ENCODE results near the gene GUCA2A. TPM values are rescaled to one million over a fixed set of nuclear protein-coding genes. Genes with fewer than 3 reads are reported as not detected.

The GUCA2A gene
- total and polyA plus RNA-seq, 2 donors (not counting 1 experiment from before 2014, with no cell fraction given) = not detected

- Histone ChIP-seq H2AFZ (ENCODE audit: low read length) (no peak overlapping the region), H3K27me3 (ENCODE audit: control insufficient read depth, insufficient read depth, low read length) (peaks cover 2% of the 10 kb centered on the region), H3K79me2 (ENCODE audit: control insufficient read depth, insufficient read depth, low read length) (no peaks in the 10 kb centered on the region), H4K20me1 (ENCODE audit: control insufficient read depth, extremely low read depth, insufficient read depth, low read length) (no peaks in the 10 kb centered on the region), H3K4me2 (ENCODE audit: extremely low read depth, insufficient read depth, low read length) (no peak overlapping the region), H3K9ac (ENCODE audit: insufficient read depth, low read length) (no peak overlapping the region), H3K4me3 (replicated peaks in 1 of 4; ENCODE audit: control extremely low read depth in 1 of 4, insufficient read depth in 1 of 4, low read depth in 3 of 4, low read length in 4 of 4) (no peak overlapping the region), H3K36me3 (ENCODE audit: control insufficient read depth, insufficient read depth, low read length) (no peaks in the 10 kb centered on the region), H3K4me1 (ENCODE audit: control insufficient read depth, extremely low read depth, insufficient read depth, low read length) (no peaks in the 10 kb centered on the region), H3K9me3 (ENCODE audit: control insufficient read depth, insufficient read depth, low read depth, low read length) (no peaks in the 10 kb centered on the region), H3K27ac (ENCODE audit: insufficient read depth, low read length) (no peak overlapping the region)
- DNase-seq (ENCODE audit: low read depth in 2 of 2) = no peak
- TF ChIP-seq CTCF (conservative IDR thresholded peaks at IDR 0.05 in 1 of 2, IDR thresholded peaks at IDR 0.05 in 1 of 2; ENCODE audit: low read depth in 1 of 2, low read length in 2 of 2) (no peak), EZH2 (IDR thresholded peaks at IDR 0.05; ENCODE audit: low read length, missing control alignments) (no peak)
Observed at GRCh38 chr1:42154685-42155084, 9.9 kb downstream of the GUCA2A start.

GRCh38 chr1:42153624-42154023 lies 10.9 kb downstream of the GUCA2A start:
- Histone ChIP-seq H3K27ac (ENCODE audit: insufficient read depth, low read length) (no peak overlapping the region), H4K20me1 (ENCODE audit: control insufficient read depth, extremely low read depth, insufficient read depth, low read length) (no peaks in the 10 kb centered on the region), H3K36me3 (ENCODE audit: control insufficient read depth, insufficient read depth, low read length) (no peaks in the 10 kb centered on the region), H3K79me2 (ENCODE audit: control insufficient read depth, insufficient read depth, low read length) (no peaks in the 10 kb centered on the region), H3K4me1 (ENCODE audit: control insufficient read depth, extremely low read depth, insufficient read depth, low read length) (no peaks in the 10 kb centered on the region), H2AFZ (ENCODE audit: low read length) (no peak overlapping the region), H3K27me3 (ENCODE audit: control insufficient read depth, insufficient read depth, low read length) (peaks cover 2% of the 10 kb centered on the region), H3K9ac (ENCODE audit: insufficient read depth, low read length) (no peak overlapping the region), H3K9me3 (ENCODE audit: control insufficient read depth, insufficient read depth, low read depth, low read length) (no peaks in the 10 kb centered on the region), H3K4me2 (ENCODE audit: extremely low read depth, insufficient read depth, low read length) (no peak overlapping the region), H3K4me3 (replicated peaks in 1 of 4; ENCODE audit: control extremely low read depth in 1 of 4, insufficient read depth in 1 of 4, low read depth in 3 of 4, low read length in 4 of 4) (no peak overlapping the region)
- TF ChIP-seq CTCF (conservative IDR thresholded peaks at IDR 0.05 in 1 of 2, IDR thresholded peaks at IDR 0.05 in 1 of 2; ENCODE audit: low read depth in 1 of 2, low read length in 2 of 2) (no peak), EZH2 (IDR thresholded peaks at IDR 0.05; ENCODE audit: low read length, missing control alignments) (no peak)
- DNase-seq (ENCODE audit: low read depth in 2 of 2) = no peak

- no peak for DNase-seq (ENCODE audit: low read depth in 2 of 2)
- Histone ChIP-seq H2AFZ (ENCODE audit: low read length) (no peak within 1 kb of the TSS), H3K36me3 (ENCODE audit: control insufficient read depth, insufficient read depth, low read length) (no peaks in the 10 kb centered on the region), H3K4me2 (ENCODE audit: extremely low read depth, insufficient read depth, low read length) (no peak within 1 kb of the TSS), H3K27ac (ENCODE audit: insufficient read depth, low read length) (no peak within 1 kb of the TSS), H3K9me3 (ENCODE audit: control insufficient read depth, insufficient read depth, low read depth, low read length) (no peaks in the 10 kb centered on the region), H3K9ac (ENCODE audit: insufficient read depth, low read length) (no peak within 1 kb of the TSS), H4K20me1 (ENCODE audit: control insufficient read depth, extremely low read depth, insufficient read depth, low read length) (no peaks in the 10 kb centered on the region), H3K79me2 (ENCODE audit: control insufficient read depth, insufficient read depth, low read length) (no peaks in the 10 kb centered on the region), H3K4me3 (replicated peaks in 1 of 4; ENCODE audit: control extremely low read depth in 1 of 4, insufficient read depth in 1 of 4, low read depth in 3 of 4, low read length in 4 of 4) (no peak within 1 kb of the TSS), H3K27me3 (ENCODE audit: control insufficient read depth, insufficient read depth, low read length) (peaks cover 2% of the 10 kb centered on the region), H3K4me1 (ENCODE audit: control insufficient read depth, extremely low read depth, insufficient read depth, low read length) (no peaks in the 10 kb centered on the region)
- no peak for TF ChIP-seq EZH2 (IDR thresholded peaks at IDR 0.05; ENCODE audit: low read length, missing control alignments)
- no peak for TF ChIP-seq CTCF (conservative IDR thresholded peaks at IDR 0.05 in 1 of 2, IDR thresholded peaks at IDR 0.05 in 1 of 2; ENCODE audit: low read depth in 1 of 2, low read length in 2 of 2)
Observed at GRCh38 chr1:42152907-42153600, 11.5 kb downstream of the GUCA2A start, which contains the start of gene GUCA2B. Gene GUCA2B, plus strand, starts transcription at chr1:42153410. Its CDS starts 41 bp downstream, at chr1:42153451.

Measured in fibroblast of lung (primary cell).